Endothelial cell of umbilical vein (primary cell): ENCODE data around the gene HIRA. TPM values are rescaled to one million over a fixed set of nuclear protein-coding genes. Genes with fewer than 3 reads are reported as not detected.

Experiments used
- BruUV-seq: library from RNA; stranded (reverse); fragments of 400-500 nt; replicated peaks from 2 replicates; lab custom pipeline; 2021; lab: Mats Ljungman, UMichigan
- CTCF ChIA-PET: fragments of 300-600, 350-600 bp; sonication (Branson Sonifier 250); formaldehyde crosslinking; loops from one replicate; lab custom pipeline; 2021; ENCODE audit warnings: antibody characterized with exemption, inconsistent platforms; lab: Charles Lee
- POLR2A ChIA-PET: fragments of 300-600, 350-600 bp; sonication (Branson Sonifier 250); formaldehyde crosslinking; loops from one replicate; lab custom pipeline; 2021; ENCODE audit warnings: antibody characterized with exemption, inconsistent platforms; lab: Charles Lee
- DNase-seq: peaks from one replicate; pipeline ENCODE4 v3.0.0-alpha.2; 2011; ENCODE audit warnings: low read depth, low spot score
- FAIRE-seq: peaks from 2 replicates; lab custom pipeline; 2011; peaks lifted over from hg19 to GRCh38; lab: Jason Lieb, UNC
- H2AFZ ChIP-seq: 2 replicates; pipeline ENCODE4 v1.6.0; 2012; ENCODE audit warnings: low read depth, low read length, control low read depth, inconsistent platforms
- H3K27ac ChIP-seq: 2 replicates; pipeline ENCODE4 v1.5.1; 2011; ENCODE audit warnings: low read depth, mild to moderate bottlenecking, control low read depth, low read length, moderate library complexity; ENCODE audit not compliant: insufficient read depth
- H3K27me3 ChIP-seq, 2 experiments: 2 replicates each; pipeline versions ENCODE4 v1.6.0 to v1.6.1; 2011; ENCODE audit warnings: low read length in 2 of 2, mixed read lengths in 1 of 2; ENCODE audit not compliant: control insufficient read depth in 2 of 2, insufficient read depth in 2 of 2
- H3K36me3 ChIP-seq, 2 experiments: 2 replicates in 1 of 2; 3 replicates in 1 of 2; pipeline ENCODE4 v1.5.1; 2011; ENCODE audit warnings: low read length in 2 of 2, mild to moderate bottlenecking in 1 of 2, moderate library complexity in 1 of 2; ENCODE audit not compliant: control insufficient read depth in 2 of 2, insufficient read depth in 2 of 2; ENCODE audit errors: extremely low read depth in 1 of 2
- H3K4me1 ChIP-seq: 3 replicates; pipeline ENCODE4 v1.5.1; 2011; ENCODE audit warnings: mild to moderate bottlenecking, low read length; ENCODE audit not compliant: control insufficient read depth, insufficient read depth; ENCODE audit errors: extremely low read depth
- H3K4me2 ChIP-seq: 2 replicates; pipeline ENCODE4 v1.6.1; 2011; ENCODE audit warnings: low read length, control low read depth, mixed read lengths; ENCODE audit not compliant: insufficient read depth
- H3K4me3 ChIP-seq, 3 experiments: fragments of 200-600 bp in 1 of 3; sonication (generic), shearing (Covaris generic) in 1 of 3; replicated peaks in 1 of 3; 2 replicates each; pipeline ENCODE4 v1.5.1; 2011 to 2016; ENCODE audit warnings: control low read depth in 3 of 3, low read length in 3 of 3, mild to moderate bottlenecking in 2 of 3, inconsistent platforms in 1 of 3, low read depth in 1 of 3, moderate library complexity in 1 of 3; ENCODE audit not compliant: insufficient read depth in 1 of 3
- H3K79me2 ChIP-seq: 2 replicates; pipeline ENCODE4 v1.6.0; 2012; ENCODE audit warnings: low read length, inconsistent platforms; ENCODE audit not compliant: control insufficient read depth, insufficient read depth
- H3K9ac ChIP-seq: replicated peaks from 2 replicates; pipeline ENCODE3; 2011; ENCODE audit warnings: low read length, control low read depth; ENCODE audit not compliant: insufficient read depth; ENCODE audit errors: extremely low read depth
- H3K9me1 ChIP-seq: replicated peaks from 3 replicates; pipeline ENCODE4 v1.6.0; 2011; ENCODE audit warnings: mild to moderate bottlenecking, low read length; ENCODE audit not compliant: control insufficient read depth, insufficient read depth; ENCODE audit errors: extremely low read depth
- H3K9me3 ChIP-seq: replicated peaks from 2 replicates; pipeline ENCODE4 v1.5.1; 2012; ENCODE audit warnings: low read length, inconsistent platforms; ENCODE audit not compliant: control insufficient read depth, insufficient read depth
- H4K20me1 ChIP-seq: replicated peaks from 2 replicates; pipeline ENCODE3; 2011; ENCODE audit warnings: mild to moderate bottlenecking, low read length; ENCODE audit not compliant: control insufficient read depth, insufficient read depth; ENCODE audit errors: extremely low read depth
- EZH2 ChIP-seq: IDR thresholded peaks from 2 replicates; pipeline ENCODE4 v1.6.1; 2012; ENCODE audit warnings: borderline replicate concordance, low read depth, mild to moderate bottlenecking, moderate library complexity, low read length, inconsistent platforms; ENCODE audit not compliant: severe bottlenecking
- FOS ChIP-seq: IDR thresholded peaks from 2 replicates; pipeline ENCODE4 v1.6.1; 2011; ENCODE audit warnings: mild to moderate bottlenecking, low read length, moderate library complexity, borderline replicate concordance; ENCODE audit not compliant: insufficient read depth
- GATA2 ChIP-seq: IDR thresholded peaks from 2 replicates; pipeline ENCODE4 v1.7.0; 2011; ENCODE audit warnings: low read depth, mild to moderate bottlenecking, moderate library complexity, mixed read lengths, low read length; ENCODE audit not compliant: insufficient read length, insufficient read depth
- JUN ChIP-seq: IDR thresholded peaks from 2 replicates; pipeline ENCODE4 v1.6.1; 2011; ENCODE audit warnings: borderline replicate concordance, low read depth; ENCODE audit not compliant: insufficient read length, insufficient read depth
- MYC ChIP-seq: IDR thresholded peaks from one replicate; pipeline ENCODE4 v1.6.1; 2011; ENCODE audit warnings: mild to moderate bottlenecking, low read depth, low read length
- POLR2A ChIP-seq: IDR thresholded peaks from 2 replicates; pipeline ENCODE4 v1.6.1; 2012; ENCODE audit warnings: low read depth, mild to moderate bottlenecking, control low read depth, low read length
- POLR2AphosphoS5 ChIP-seq: IDR thresholded peaks from 2 replicates; pipeline ENCODE4 v1.6.1; 2012; ENCODE audit warnings: low read depth, mild to moderate bottlenecking, control low read depth, low read length, moderate library complexity; ENCODE audit not compliant: insufficient read depth
- dilution Hi-C: fragments of 300-500 bp; cut with MboI; formaldehyde crosslinking; loops from one replicate; pipeline ENCODE4 v1.15.0; 2019; ENCODE audit warnings: low sequenced_read_pairs; ENCODE audit not compliant: extremely low pct_ligation_motif_present
- intact Hi-C: fragments of 100-400 bp; cut with micrococcal nuclease; formaldehyde crosslinking; loops from one replicate; pipeline ENCODE4 v1.10.0; 2022
- polyA plus RNA-seq, 4 experiments: library from polyadenylated mRNA; depleted of rRNA in 3 of 4; stranded (reverse) in 3 of 4; unstranded in 1 of 4; fragments of >200 nt; gene quantifications; 2 replicates each; pipeline versions ENCODE4 v1.2.1 to v1.2.3, GENCODE V29; 2011 to 2012; ENCODE audit warnings: missing spikeins in 1 of 4
- total RNA-seq: library from RNA; stranded (reverse); gene quantifications from 2 replicates; pipeline ENCODE4 v1.2.3, GENCODE V29; 2021
- TF ChIP-seq, protein P1 (sequence below), 2 donors: IDR thresholded peaks; 1 replicate in 1 of 2; 2 replicates in 1 of 2; pipeline ENCODE4 v1.5.1; 2011; ENCODE audit warnings: low read length in 2 of 2, mild to moderate bottlenecking in 2 of 2, moderate library complexity in 2 of 2, control low read depth in 1 of 2, inconsistent platforms in 1 of 2, low read depth in 1 of 2; ENCODE audit not compliant: insufficient read depth in 1 of 2; ENCODE audit errors: extremely low read depth in 1 of 2
- TF ChIP-seq, protein P2 (sequence below): IDR thresholded peaks from 2 replicates; pipeline ENCODE4 v1.6.1; 2011; ENCODE audit not compliant: insufficient read depth, insufficient read length

HIRA gene
- total and polyA plus RNA-seq, 2 donors (not counting 3 experiments of a cell fraction or from before 2014, with no cell fraction given), result 17.3 to 27.7 TPM

DNA sequence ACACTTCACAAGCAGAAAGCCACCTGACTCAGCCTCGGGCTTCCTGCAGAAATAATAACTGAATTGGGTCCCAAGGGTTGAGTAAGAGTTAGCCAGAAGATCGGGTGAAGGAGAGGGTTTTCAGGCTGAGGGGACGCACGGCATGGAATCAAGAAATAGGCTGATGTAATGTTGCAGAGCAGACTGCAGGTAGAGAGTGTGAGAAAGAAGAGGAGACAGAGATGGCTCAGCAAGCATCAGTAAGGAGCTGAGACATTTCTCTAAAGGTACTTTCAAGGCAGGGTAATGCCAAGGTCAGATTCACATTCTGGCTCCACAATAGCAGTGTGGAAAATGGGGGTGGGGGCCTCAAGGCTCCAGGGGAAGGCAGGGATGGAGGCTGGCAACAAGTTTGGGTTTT is 18.6 kb downstream of the HIRA start:
- intact Hi-C loops (no loop called here), dilution Hi-C loops (no loop called here)

More for the DNA sequence above, 18.6 kb downstream of the HIRA start:
- ChIA-PET POLR2A (no interaction called here), CTCF (no interaction called here)
- FAIRE-seq (no peak), DNase-seq (no peak)
- Histone ChIP-seq H3K4me1 (no peaks in the 10 kb centered on the region), H2AFZ (no peak overlapping the region), H3K36me3 (peaks cover 2 to 4% of the 10 kb centered on the region in 2 experiments), H3K27me3 (no peaks in the 10 kb centered on the region), H3K4me2 (no peak overlapping the region), H3K79me2 (peaks cover 67% of the 10 kb centered on the region), H3K9me1 (no peaks in the 10 kb centered on the region), H3K27ac (no peak overlapping the region), H3K9me3 (no peaks in the 10 kb centered on the region), H3K4me3 (no peak overlapping the region), H3K9ac (no peak overlapping the region), H4K20me1 (no peaks in the 10 kb centered on the region)
- no TSS peak for BruUV-seq
- no peak for TF ChIP-seq FOS
- TF ChIP-seq, protein P1, sequence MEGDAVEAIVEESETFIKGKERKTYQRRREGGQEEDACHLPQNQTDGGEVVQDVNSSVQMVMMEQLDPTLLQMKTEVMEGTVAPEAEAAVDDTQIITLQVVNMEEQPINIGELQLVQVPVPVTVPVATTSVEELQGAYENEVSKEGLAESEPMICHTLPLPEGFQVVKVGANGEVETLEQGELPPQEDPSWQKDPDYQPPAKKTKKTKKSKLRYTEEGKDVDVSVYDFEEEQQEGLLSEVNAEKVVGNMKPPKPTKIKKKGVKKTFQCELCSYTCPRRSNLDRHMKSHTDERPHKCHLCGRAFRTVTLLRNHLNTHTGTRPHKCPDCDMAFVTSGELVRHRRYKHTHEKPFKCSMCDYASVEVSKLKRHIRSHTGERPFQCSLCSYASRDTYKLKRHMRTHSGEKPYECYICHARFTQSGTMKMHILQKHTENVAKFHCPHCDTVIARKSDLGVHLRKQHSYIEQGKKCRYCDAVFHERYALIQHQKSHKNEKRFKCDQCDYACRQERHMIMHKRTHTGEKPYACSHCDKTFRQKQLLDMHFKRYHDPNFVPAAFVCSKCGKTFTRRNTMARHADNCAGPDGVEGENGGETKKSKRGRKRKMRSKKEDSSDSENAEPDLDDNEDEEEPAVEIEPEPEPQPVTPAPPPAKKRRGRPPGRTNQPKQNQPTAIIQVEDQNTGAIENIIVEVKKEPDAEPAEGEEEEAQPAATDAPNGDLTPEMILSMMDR (IDR thresholded peaks at IDR 0.05; ENCODE audit: extremely low read depth in 1 of 2, insufficient read depth in 1 of 2, low read depth in 1 of 2, low read length in 2 of 2), result no peak
- TF ChIP-seq GATA2, result no peak
- no peak for TF ChIP-seq EZH2
- no peak for TF ChIP-seq POLR2A
- no peak for TF ChIP-seq JUN
- TF ChIP-seq MYC, result no peak
- TF ChIP-seq POLR2AphosphoS5, result no peak
- TF ChIP-seq, protein P2, sequence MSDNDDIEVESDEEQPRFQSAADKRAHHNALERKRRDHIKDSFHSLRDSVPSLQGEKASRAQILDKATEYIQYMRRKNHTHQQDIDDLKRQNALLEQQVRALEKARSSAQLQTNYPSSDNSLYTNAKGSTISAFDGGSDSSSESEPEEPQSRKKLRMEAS, result no peak
